Psoas muscle (tissue), 8 donors: ENCODE results near the gene SLAMF6. TPM values are rescaled to one million over a fixed set of nuclear protein-coding genes. Genes with fewer than 3 reads are reported as not detected.

ENCODE experiments used
- ATAC-seq, 4 donors: fragments of 200-7000 bp; cut with Tn5 transposase; one replicate each; pipeline ENCODE4 v1.9.1; 2020; ENCODE audit warnings: moderate library complexity in 3 of 4, mild to moderate bottlenecking in 2 of 4
- DNase-seq, 2 donors: peaks; one replicate each; pipeline ENCODE4 v3.0.0-alpha.2; 2020
- H3K27ac ChIP-seq: fragments of 200-600 bp; one replicate; pipeline ENCODE4 v1.8.0; 2022
- H3K27me3 ChIP-seq, 3 donors: fragments of 200-600 bp in 1 of 3; one replicate each; pipeline versions ENCODE4 v1.6.1 to v1.8.0; 2013 to 2022; ENCODE audit warnings: low read length in 2 of 3, mild to moderate bottlenecking in 2 of 3, moderate library complexity in 1 of 3; ENCODE audit not compliant: insufficient read depth in 3 of 3
- H3K36me3 ChIP-seq, 2 donors: fragments of 200-600 bp in 1 of 2; one replicate each; pipeline versions ENCODE4 v1.6.1 to v1.8.0; 2013 to 2022; ENCODE audit warnings: low read depth in 1 of 2, mild to moderate bottlenecking in 1 of 2, moderate library complexity in 1 of 2; ENCODE audit not compliant: insufficient read depth in 1 of 2
- H3K4me1 ChIP-seq: fragments of 200-600 bp; one replicate; pipeline ENCODE4 v1.8.0; 2022
- H3K4me3 ChIP-seq: fragments of 200-600 bp; one replicate; pipeline ENCODE4 v1.8.0; 2022; ENCODE audit warnings: mild to moderate bottlenecking
- H3K9me3 ChIP-seq: fragments of 200-600 bp; one replicate; pipeline ENCODE4 v1.8.0; 2022
- WGBS, 3 donors: extraction: QIAGEN DNeasy Blood & Tissue Kit; methylation state at CpG; one replicate each; pipeline versions ENCODE4 v1.1.6 to v1.1.7; 2013; 5-methylcytosine and 5-hydroxymethylcytosine counted together
- intact Hi-C, 2 donors: fragments of 100-400 bp; cut with DNase I; formaldehyde crosslinking; loops; one replicate each; pipeline versions ENCODE4 v1.11.0 to v1.14.2; 2022
- polyA plus RNA-seq, 3 donors: library from polyadenylated mRNA; stranded (reverse); fragments of 200-250 nt; gene quantifications; one replicate each; pipeline ENCODE4 v1.2.3, GENCODE V29; 2013
- total RNA-seq, 4 donors: library from RNA; stranded (reverse); fragmentation: NEBNext Ultra II Directional in 2 of 4; extraction: Animal tissue kit (Norgen Biotek cat#: 25700) in 2 of 4; gene quantifications; one replicate each; pipeline versions ENCODE4 v1.2.1 to v1.2.4, GENCODE V29; 2021 to 2023
- TF ChIP-seq, protein P1 (sequence below): fragments of 200-600 bp; IDR thresholded peaks from one replicate; pipeline ENCODE4 v1.8.0; 2022; ENCODE audit warnings: antibody characterized with exemption
- donor health status: healthy with polysubstance abuse.
- donor health status: DM: no; HTN: no; CAD: no; lungs with moderate emphysema.
- donor health status: Bipolar disorder and iron deficiency.
- donor health status: healthy.
- donor health status: DM: yes; HTN: yes; CAD: no.
- donor health status: DM: no; HTN: no; CAD: no.
- donor health status: DM: no; HTN: no; CAD: no.
- donor health status: DM: yes; HTN: yes; CAD: no.

Gene SLAMF6
- total and polyA plus RNA-seq, 7 donors, result 0.08 to 0.34 (median 0.19) TPM; not detected in 1

DNA sequence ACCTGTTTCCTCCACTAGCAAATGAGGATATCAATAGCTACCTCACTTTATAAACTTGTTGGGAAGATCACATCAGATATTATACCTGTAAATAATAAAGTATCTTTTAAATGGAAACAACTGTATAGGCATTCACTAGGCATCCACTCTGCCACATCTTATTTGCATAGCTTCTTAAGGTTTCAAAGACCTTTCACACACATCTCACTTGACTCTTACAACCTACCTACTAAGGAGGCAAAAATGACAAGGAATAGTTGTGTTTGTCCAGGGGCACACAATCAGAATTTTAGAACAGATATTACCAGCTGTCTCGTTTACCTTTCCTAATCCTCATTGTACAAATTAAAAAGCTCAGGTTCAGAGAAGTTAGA is 71.2 kb downstream of the SLAMF6 start:
- no peaks in the 10 kb centered on the region for H3K36me3 ChIP-seq
- no peak overlapping the region for H3K27ac ChIP-seq
- H3K9me3 ChIP-seq, result no peaks in the 10 kb centered on the region
- no peaks in the 10 kb centered on the region for H3K27me3 ChIP-seq
- no peak overlapping the region for H3K4me3 ChIP-seq
- WGBS, 3 donors, result 64 to 85% (median 72%) methylated on average over 1 of the region's 1 CpG
- ATAC-seq (no peak), DNase-seq (no peak)
- intact Hi-C loops, result no loop called here
- H3K4me1 ChIP-seq, result no peaks in the 10 kb centered on the region
- TF ChIP-seq, protein P1, sequence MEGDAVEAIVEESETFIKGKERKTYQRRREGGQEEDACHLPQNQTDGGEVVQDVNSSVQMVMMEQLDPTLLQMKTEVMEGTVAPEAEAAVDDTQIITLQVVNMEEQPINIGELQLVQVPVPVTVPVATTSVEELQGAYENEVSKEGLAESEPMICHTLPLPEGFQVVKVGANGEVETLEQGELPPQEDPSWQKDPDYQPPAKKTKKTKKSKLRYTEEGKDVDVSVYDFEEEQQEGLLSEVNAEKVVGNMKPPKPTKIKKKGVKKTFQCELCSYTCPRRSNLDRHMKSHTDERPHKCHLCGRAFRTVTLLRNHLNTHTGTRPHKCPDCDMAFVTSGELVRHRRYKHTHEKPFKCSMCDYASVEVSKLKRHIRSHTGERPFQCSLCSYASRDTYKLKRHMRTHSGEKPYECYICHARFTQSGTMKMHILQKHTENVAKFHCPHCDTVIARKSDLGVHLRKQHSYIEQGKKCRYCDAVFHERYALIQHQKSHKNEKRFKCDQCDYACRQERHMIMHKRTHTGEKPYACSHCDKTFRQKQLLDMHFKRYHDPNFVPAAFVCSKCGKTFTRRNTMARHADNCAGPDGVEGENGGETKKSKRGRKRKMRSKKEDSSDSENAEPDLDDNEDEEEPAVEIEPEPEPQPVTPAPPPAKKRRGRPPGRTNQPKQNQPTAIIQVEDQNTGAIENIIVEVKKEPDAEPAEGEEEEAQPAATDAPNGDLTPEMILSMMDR, result no peak

DNA sequence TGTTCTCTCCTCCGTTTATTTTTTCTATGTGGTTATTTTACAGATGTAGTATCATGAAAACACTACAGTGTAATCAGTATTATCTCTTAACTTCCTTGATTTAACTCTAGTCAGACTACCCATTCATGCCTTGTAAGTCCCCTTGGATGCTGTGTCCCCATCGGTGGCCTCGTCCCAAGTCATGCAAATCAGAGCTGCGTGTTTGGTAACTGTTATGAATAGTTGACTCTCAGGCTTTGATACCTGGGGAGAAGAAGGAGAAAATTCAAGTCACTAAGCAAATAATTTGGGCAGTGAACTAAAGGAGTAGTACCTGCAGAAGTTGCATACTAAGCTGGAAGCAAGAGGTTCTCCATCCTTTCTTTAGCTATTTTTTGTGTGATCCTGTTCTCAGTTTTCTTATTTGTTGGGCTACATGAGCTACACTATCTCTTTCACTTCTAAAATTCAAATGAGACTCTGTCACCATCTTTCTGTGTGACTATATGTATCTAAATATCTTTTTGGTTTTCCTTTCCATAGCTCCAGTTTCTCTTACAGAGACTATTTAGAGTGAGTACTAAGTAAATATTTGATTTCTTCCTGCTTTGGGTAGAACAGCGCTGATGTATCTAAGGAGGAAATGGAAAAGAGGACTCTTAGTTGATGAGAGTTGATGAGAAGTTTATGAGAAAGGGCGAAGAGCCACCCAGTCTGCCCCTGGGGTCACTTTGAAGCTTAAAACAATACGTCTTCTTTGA is 71.8 kb downstream of the SLAMF6 start:
- ATAC-seq, result no peak
- TF ChIP-seq, protein P1, result no peak
- Histone ChIP-seq H3K27me3 (no peaks in the 10 kb centered on the region), H3K9me3 (no peaks in the 10 kb centered on the region), H3K4me1 (no peaks in the 10 kb centered on the region), H3K36me3 (no peaks in the 10 kb centered on the region), H3K4me3 (no peak overlapping the region), H3K27ac (no peak overlapping the region)
- WGBS, 3 donors, result 76 to 78% (median 77%) methylated on average over 7 of the region's 7 CpGs
- intact Hi-C loops, result no loop called here
- DNase-seq, result no peak

DNA sequence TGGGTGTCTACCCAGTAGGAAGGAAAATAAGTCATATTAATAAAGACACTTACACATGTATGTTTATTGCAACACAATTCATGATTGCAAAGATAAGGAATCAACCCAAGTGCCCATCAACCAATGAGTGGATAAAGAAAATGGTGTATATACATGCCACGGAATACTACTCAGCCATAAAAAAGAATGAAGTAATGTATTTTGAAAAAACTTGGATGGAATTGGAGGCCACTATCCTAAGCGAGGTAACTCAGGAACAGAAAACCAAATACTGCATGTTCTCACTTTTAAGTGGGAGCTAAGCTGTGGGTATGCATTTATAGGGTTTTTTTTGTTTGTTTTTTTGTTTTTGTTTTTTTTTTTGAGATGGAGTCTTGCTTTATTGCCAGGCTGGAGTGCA is 73.6 kb downstream of the SLAMF6 start:
- 82 to 90% (median 83%) methylated on average over 2 of the region's 2 CpGs for WGBS, 3 donors
- TF ChIP-seq, protein P1, result no peak
- no peak for DNase-seq
- no peak for ATAC-seq
- Histone ChIP-seq H3K36me3 (no peaks in the 10 kb centered on the region), H3K4me1 (no peaks in the 10 kb centered on the region), H3K9me3 (no peaks in the 10 kb centered on the region), H3K27ac (no peak overlapping the region), H3K27me3 (no peaks in the 10 kb centered on the region), H3K4me3 (no peak overlapping the region)
- intact Hi-C loops, result no loop called here

- no peak overlapping the region for H3K4me3 ChIP-seq
- WGBS, 3 donors, result 58 to 63% (median 60%) methylated on average over 8 of the region's 8 CpGs
- ATAC-seq (no peak), DNase-seq (no peak)
- H3K27ac ChIP-seq, result no peak overlapping the region
- H3K36me3 ChIP-seq, result no peaks in the 10 kb centered on the region
- TF ChIP-seq, protein P1, result no peak
- intact Hi-C loops, result no loop called here
- no peaks in the 10 kb centered on the region for H3K9me3 ChIP-seq
- no peaks in the 10 kb centered on the region for H3K27me3 ChIP-seq
- H3K4me1 ChIP-seq, result no peaks in the 10 kb centered on the region
Measured at GRCh38 chr1:160446945-160447600, 76.0 kb downstream of the SLAMF6 start.
